GM19324 (cell line): Measurements from ENCODE around the gene LGMN.

Experiments
- ATAC-seq: cut with Tn5 transposase; IDR thresholded peaks from one replicate; pipeline ENCODE4 v1.9.1; 2021; ENCODE audit warnings: mild to moderate bottlenecking, moderate library complexity; ENCODE audit not compliant: unreplicated experiment, low FRiP score

LGMN gene

GRCh38 chr14:92702441-92702918 lies 45.9 kb downstream of the LGMN start:
- ATAC-seq, result no peak

GRCh38 chr14:92701826-92702225 lies 46.6 kb downstream of the LGMN start:
- no peak for ATAC-seq

- ATAC-seq, result no peak
Measured at GRCh38 chr14:92698393-92698792, 50.0 kb downstream of the LGMN start.

GRCh38 chr14:92696366-92696765 lies 52.1 kb downstream of the LGMN start:
- no peak for ATAC-seq

GRCh38 chr14:92695562-92695961 lies 52.9 kb downstream of the LGMN start:
- no peak for ATAC-seq

GRCh38 chr14:92694807-92695206 lies 53.6 kb downstream of the LGMN start:
- no peak for ATAC-seq

GRCh38 chr14:92693998-92694795 lies 54.2 kb downstream of the LGMN start:
- ATAC-seq, result no peak

GRCh38 chr14:92692822-92693226 lies 55.6 kb downstream of the LGMN start:
- no peak for ATAC-seq

- no peak for ATAC-seq
Measured at GRCh38 chr14:92690171-92691011, 58.0 kb downstream of the LGMN start.

- ATAC-seq, result no peak
Measured at GRCh38 chr14:92688434-92689375, 59.7 kb downstream of the LGMN start.

- ATAC-seq, result no peak
Measured at GRCh38 chr14:92687681-92688433, 60.6 kb downstream of the LGMN start.

GRCh38 chr14:92686900-92687427 lies 61.5 kb downstream of the LGMN start:
- no peak for ATAC-seq

- ATAC-seq, result no peak
Measured at GRCh38 chr14:92686411-92686899, 62.0 kb downstream of the LGMN start.

- no peak for ATAC-seq
Measured at GRCh38 chr14:92685784-92686355, 62.6 kb downstream of the LGMN start.

- no peak for ATAC-seq
Measured at GRCh38 chr14:92684801-92685560, 63.4 kb downstream of the LGMN start.

GRCh38 chr14:92683041-92683440 lies 65.4 kb downstream of the LGMN start:
- no peak for ATAC-seq

GRCh38 chr14:92680781-92681650 lies 67.4 kb downstream of the LGMN start:
- ATAC-seq, result no peak
